Measurements from ENCODE around the gene GNB1L.

Gene GNB1L

GRCh38 chr22:19866665-19867009, 12.0 kb upstream of the GNB1L start:
- DNase-seq (ENCODE audit: low read depth in 4 of 4, low spot score in 1 of 4): no peak

- DNase-seq (ENCODE audit: low read depth in 4 of 4, low spot score in 1 of 4): no peak
These were observed 10.6 kb upstream of the GNB1L start for GRCh38 chr22:19865141-19865829.

- no peak for DNase-seq (ENCODE audit: low read depth in 4 of 4, low spot score in 1 of 4)
These were observed 9.9 kb upstream of the GNB1L start for GRCh38 chr22:19864538-19865106.

- no peak for DNase-seq (ENCODE audit: low read depth in 4 of 4, low spot score in 1 of 4)
These were observed 8.9 kb upstream of the GNB1L start for GRCh38 chr22:19863571-19863970.

GRCh38 chr22:19862619-19863246, 8.1 kb upstream of the GNB1L start:
- DNase-seq (ENCODE audit: low read depth in 4 of 4, low spot score in 1 of 4): no peak

GRCh38 chr22:19859861-19860510, 5.3 kb upstream of the GNB1L start:
- DNase-seq (ENCODE audit: low read depth in 4 of 4, low spot score in 1 of 4): no peak

GRCh38 chr22:19857382-19857781, 2.7 kb upstream of the GNB1L start:
- DNase-seq (ENCODE audit: low read depth in 4 of 4, low spot score in 1 of 4): no peak

- peak; percentile 29 to 62 (median 48) for DNase-seq (ENCODE audit: low read depth in 4 of 4, low spot score in 1 of 4)
These were observed 1.1 kb upstream of the GNB1L start for GRCh38 chr22:19855504-19856409.

GRCh38 chr22:19853879-19854777, 546 bp downstream of the GNB1L start:
- DNase-seq (ENCODE audit: low read depth in 4 of 4, low spot score in 1 of 4): no peak

- DNase-seq (ENCODE audit: low read depth in 4 of 4, low spot score in 1 of 4): no peak
These were observed 1.4 kb downstream of the GNB1L start for GRCh38 chr22:19853058-19853878.

GRCh38 chr22:19852177-19852781, 2.4 kb downstream of the GNB1L start:
- no peak for DNase-seq (ENCODE audit: low read depth in 4 of 4, low spot score in 1 of 4)

- DNase-seq (ENCODE audit: low read depth in 4 of 4, low spot score in 1 of 4): no peak
These were observed 3.1 kb downstream of the GNB1L start for GRCh38 chr22:19851291-19852176.

- DNase-seq (ENCODE audit: low read depth in 4 of 4, low spot score in 1 of 4): no peak
These were observed 3.9 kb downstream of the GNB1L start for GRCh38 chr22:19850763-19851109.

- DNase-seq (ENCODE audit: low read depth in 4 of 4, low spot score in 1 of 4): no peak
These were observed 4.6 kb downstream of the GNB1L start for GRCh38 chr22:19849835-19850762.

- no peak for DNase-seq (ENCODE audit: low read depth in 4 of 4, low spot score in 1 of 4)
These were observed 6.1 kb downstream of the GNB1L start for GRCh38 chr22:19848298-19849224.

- DNase-seq (ENCODE audit: low read depth in 4 of 4, low spot score in 1 of 4): no peak
These were observed 7.4 kb downstream of the GNB1L start for GRCh38 chr22:19847345-19847632.

Measured in stimulated activated CD4-positive, alpha-beta T cell treated with anti-CD3 and anti-CD28 coated beads, Interleukin-1b, Interleukin-23, amount 100 ng/mL, for 24 hours (primary cell).